HG02943 (cell line): ENCODE data around the gene PINLYP.
A peak's percentile ranks its signal among the peaks of the same experiment; 100 is the strongest.

ENCODE experiments used
- ATAC-seq: cut with Tn5 transposase; IDR thresholded peaks from one replicate; pipeline ENCODE4 v1.9.1; 2021; ENCODE audit warnings: mild to moderate bottlenecking, low read depth, moderate library complexity; ENCODE audit not compliant: unreplicated experiment

The PINLYP gene

DNA sequence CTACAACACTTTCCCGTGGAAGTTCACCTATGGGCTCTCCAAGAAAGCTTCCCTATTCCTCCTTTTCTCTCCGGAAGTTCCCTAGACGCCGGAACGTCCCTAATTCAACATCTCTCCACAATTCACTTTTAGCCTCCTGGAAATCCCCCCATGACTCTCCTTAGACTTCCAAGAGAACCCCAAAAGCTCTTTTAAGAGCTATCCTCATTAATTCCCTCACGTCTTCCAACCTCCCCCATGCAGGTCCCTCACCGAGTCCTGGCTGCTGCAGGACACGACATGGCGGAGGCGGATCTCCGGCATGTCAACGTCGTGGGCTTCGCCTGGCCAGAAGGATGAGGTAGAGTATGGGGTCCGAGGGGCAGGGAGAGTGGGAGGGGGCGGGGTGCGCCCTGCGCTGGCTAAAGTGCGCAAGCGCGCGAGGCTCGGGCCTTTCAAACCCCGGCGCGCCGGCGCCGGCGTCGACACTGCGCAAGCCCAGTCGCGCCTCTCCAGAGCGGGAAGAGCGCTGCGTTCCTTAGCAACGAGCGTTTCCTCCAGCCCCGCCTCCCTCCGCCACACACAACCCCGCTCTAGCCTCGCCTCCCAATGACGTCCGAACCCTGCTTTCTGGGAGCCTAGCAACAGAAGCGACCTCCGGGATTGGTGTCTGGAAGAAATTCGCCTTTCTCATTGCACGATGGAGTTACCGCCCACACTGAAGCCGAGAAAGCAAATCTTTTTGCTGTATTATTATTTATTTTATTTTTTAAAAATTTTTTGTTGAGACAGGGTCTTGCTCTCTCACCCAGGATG is at the start of gene PINLYP, which contains the start of gene XRCC1:
PINLYP (plus strand) TSS at position 646 of the 795 bp plus-strand sequence. CDS start 1,391 bp downstream, outside the sequence.
XRCC1 (minus strand) TSS at position 372 of the 795 bp plus-strand sequence; CDS start at position 303, 69 bp downstream.
- ATAC-seq = peak; percentile 96

- peak; percentile 17 for ATAC-seq
Observed at GRCh38 chr19:43525836-43526771, 49.5 kb upstream of the PINLYP start.

- ATAC-seq = peak; percentile 65
Observed at GRCh38 chr19:43526884-43527859, 48.4 kb upstream of the PINLYP start, which contains the start of gene ETHE1. ETHE1 (minus strand) TSS chr19:43527201; CDS start chr19:43527177, 24 bp downstream.

- no peak for ATAC-seq
Observed at GRCh38 chr19:43527860-43528622, 47.6 kb upstream of the PINLYP start.

- peak; percentile 10 for ATAC-seq
Observed at GRCh38 chr19:43532571-43532961, 43.0 kb upstream of the PINLYP start.

DNA sequence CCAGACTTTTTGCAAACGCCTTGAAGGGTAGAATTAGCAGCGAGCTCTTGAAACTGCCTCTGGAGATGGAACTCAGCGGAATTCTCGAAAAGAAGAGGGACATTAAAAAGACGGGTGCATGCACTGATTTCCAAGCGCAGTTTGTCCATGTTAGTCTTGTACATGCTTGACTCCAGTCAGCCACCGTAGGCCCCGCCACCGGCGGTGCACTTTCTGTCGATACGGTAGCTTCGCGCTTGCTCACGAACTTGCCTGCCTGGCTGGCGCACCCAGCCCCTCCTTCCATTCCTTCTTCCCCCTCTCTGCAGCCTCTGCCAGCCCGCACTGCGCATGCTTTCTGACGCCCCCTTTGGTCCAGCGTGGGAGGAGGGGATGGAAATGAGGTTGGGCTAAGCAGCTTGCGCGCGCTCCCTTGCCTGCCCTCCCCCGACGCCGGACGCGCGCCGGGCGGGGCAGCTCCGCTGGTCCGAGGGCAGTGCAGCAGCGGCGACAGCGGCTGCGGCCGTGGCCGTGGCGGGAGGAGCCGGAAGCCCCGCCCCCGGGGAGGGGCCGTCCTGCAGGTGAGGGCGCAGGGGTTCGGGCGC is 42.5 kb upstream of the PINLYP start, which contains the start of gene ZNF575:
ZNF575 (plus strand) TSS at position 227 of the 584 bp plus-strand sequence. CDS start 1,235 bp downstream, outside the sequence.
- ATAC-seq = peak; percentile 52

GRCh38 chr19:43533546-43534304 is 41.9 kb upstream of the PINLYP start:
- peak; percentile 60 for ATAC-seq

- ATAC-seq = peak; percentile 1
Observed at GRCh38 chr19:43534305-43534815, 41.2 kb upstream of the PINLYP start.

DNA sequence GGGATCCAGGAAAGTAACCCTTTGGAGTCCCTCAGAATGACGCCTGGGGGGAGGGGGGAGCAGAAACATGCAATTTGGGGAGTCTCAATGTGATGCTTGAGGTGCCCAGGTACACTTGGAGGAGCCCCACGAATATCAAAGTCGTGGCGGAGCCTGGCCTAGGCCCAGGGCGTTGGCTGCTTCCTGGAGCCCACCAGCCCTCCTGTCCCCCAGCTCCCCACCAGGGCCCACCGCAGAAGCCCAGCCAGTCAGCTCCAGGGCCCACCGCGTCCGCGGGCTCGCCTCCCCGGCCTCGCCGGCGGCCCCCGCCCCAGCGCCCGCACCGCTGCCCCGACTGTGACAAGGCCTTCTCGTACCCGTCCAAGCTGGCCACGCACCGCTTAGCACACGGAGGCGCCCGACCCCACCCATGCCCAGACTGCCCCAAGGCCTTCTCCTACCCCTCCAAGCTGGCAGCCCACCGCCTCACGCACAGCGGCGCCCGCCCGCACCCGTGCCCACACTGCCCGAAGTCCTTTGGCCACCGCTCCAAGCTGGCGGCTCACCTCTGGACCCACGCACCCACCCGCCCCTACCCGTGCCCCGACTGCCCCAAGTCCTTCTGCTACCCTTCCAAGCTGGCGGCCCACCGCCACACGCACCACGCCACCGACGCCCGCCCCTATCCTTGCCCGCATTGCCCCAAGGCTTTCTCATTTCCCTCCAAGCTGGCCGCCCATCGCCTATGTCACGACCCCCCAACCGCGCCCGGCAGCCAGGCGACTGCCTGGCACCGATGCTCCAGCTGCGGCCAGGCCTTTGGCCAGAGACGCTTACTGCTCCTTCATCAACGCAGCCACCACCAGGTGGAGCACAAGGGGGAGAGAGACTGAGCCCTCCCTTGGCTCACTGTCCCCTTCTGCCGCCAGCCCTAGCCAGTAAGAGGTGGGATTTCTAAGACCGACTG is 40.5 kb upstream of the PINLYP start:
- ATAC-seq = no peak

DNA sequence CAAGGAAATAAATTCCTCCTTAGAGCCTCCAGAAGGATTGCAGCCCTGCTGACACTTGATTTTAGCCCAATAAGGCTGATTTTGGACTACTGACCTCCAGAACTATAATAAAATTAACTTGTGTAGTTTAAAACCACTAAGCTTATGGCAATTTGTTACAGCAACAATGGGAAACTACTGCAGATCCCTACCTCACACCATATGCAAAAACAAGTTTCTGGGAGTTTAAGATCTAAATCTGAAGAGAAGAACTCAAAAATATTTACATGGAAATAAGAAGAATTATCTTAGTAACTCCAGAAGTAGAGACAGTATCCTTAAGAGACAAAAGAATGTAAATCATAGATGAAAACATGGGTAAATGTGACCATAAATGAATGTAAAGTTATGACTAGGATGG is 36.7 kb upstream of the PINLYP start:
- ATAC-seq = no peak

DNA sequence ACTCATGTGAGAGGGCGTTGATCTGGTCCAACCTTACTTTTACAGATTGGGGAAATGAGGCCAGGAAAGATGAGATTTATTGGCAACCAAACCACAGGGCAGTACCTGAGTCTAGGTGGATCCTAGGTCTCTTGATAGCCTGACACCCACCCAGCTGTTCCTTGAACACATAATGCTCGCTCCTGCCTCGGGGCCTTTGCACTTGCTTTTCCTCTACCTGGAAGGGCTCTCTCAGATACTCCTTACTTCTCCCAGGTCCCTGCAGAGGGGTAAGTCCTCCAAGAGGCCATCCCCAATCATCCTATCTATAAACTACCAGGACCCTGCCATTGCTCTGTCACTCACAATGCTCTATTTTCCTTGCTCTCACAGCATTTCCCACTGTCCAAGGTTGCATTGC is 35.2 kb upstream of the PINLYP start:
- no peak for ATAC-seq

DNA sequence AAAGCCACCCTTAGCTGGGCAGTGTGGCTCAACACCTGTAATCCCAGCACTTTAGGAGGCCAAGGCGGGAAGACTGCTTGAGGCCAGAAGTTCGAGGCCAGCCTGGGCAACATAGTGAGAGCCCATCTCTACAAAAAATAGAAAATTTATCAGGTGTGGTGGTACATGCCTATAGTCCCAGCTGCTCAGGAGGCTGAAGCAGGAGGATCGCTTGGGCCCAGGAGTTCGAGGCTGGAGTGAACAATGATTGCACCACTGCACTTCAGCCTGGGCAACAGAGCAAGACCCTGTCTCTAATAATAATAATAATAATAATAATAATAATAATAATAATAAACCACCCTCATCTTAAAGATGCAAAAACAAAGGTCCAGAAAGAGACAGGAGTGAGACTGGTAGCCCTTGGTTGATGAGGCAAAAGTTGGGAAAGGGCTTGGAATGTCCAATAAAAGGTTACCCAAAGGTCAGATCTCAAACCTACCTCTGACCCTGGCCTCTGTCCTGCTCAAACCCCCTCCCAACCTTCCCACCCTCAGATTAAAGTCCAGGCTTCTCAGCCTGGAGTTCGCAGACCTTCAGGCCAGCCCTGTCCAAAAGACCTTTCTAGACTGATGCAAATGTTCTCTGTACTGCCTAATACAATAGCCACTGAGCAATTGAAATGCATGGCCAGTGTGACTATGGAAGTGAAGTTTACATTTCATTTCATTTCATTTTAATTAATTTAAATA is 33.5 kb upstream of the PINLYP start:
- no peak for ATAC-seq

GRCh38 chr19:43544077-43544476 is 31.5 kb upstream of the PINLYP start:
- no peak for ATAC-seq

DNA sequence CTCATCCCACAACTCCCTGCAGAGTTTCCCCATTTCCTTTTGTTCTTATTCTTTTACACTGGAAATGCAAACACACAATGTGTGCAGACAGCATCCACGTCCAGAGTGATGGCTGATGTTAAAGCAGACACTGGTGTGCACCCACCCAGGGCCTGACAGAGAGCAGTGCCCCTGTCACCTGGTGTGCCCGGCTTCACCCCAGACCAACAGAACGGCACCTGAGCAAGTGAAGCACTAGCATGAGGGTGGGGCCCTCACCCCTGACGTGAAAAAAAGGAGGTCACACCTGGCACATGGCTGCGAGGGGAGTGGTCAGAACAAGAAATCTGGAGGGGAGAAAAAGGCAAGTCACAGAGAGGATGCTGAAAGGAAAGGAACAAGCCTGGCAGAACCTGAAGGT is 30.3 kb upstream of the PINLYP start:
- no peak for ATAC-seq

- ATAC-seq = no peak
Observed at GRCh38 chr19:43545981-43546380, 29.6 kb upstream of the PINLYP start.

- no peak for ATAC-seq
Observed at GRCh38 chr19:43546581-43546980, 29.0 kb upstream of the PINLYP start.
